ENCODE data around the gene ENDOV.

The ENDOV gene

DNA sequence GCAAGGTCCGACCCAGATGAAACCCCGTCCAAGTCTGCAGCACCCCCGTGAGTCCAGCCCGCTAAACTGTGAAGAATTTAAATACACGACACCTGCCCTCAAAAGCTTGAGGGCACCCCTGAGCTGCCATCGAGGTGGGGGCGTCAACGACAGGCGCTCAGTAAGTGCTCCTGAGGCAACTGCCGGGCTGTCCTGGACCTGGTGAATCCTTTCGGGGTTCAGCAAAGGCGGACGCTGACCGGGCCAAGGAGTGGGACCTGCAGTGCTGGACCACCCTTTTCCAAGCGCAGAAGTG, 512 bp upstream of the ENDOV start:
- DNase-seq (ENCODE audit: low read depth in 1 of 2, low spot score in 1 of 2), result no peak

DNA sequence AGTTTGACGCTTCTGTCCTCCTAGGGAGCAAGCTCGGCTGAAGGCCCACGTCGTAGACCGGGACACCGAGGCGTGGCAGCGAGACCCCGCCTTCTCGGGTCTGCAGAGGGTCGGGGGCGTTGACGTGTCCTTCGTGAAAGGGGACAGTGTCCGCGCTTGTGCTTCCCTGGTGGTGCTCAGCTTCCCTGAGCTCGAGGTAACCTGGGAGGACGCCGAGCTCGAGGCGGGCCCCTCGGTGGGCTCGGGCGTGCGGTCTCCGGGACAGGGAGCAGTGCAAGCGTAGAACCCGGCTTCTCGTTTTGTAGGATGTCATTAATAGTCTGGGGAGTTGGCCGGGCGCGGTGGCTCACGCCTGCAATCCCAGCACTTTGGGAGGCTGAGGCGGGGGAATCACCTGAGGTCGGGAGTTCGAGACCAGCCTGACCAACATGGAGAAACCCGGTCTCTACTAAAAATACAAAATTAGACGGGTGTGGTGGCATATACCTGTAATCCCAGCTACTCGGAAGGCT, 715 bp downstream of the ENDOV start:
- no peak for DNase-seq (ENCODE audit: low read depth in 1 of 2, low spot score in 1 of 2)

DNA sequence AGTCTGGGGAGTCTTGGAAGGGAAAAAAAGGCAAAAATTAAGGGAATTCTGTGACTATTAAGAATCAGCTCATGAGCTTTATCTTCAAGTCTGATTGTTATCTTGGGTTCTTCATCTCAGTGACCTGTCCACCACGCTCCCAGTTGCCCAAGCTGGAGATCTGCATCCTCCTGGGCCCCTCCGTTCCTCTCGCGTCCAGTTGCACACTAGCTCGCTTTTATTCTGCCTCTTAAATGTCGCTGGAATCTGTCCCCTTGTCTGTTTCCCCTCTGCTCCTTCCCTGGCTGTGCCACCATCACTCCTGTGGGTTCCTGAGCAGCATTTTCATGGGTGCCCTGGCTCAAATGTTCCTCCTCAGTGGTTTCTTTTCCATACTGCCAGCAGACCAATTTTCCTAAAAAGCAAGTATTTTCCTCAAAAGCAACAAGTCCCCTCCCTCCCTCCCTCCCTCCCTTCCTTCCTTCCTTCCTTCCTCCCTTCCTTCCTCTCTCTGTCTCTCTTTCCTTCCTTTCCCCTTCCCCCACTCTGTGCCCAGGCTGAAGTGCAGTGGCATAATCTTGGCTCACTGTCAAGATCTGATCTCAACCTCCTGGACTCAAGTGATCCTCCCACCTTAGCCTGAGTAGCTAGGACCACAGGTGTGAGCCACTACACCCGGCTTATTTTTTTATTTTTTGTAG, 1.4 kb downstream of the ENDOV start:
- no peak for DNase-seq (ENCODE audit: low read depth in 1 of 2, low spot score in 1 of 2)

DNA sequence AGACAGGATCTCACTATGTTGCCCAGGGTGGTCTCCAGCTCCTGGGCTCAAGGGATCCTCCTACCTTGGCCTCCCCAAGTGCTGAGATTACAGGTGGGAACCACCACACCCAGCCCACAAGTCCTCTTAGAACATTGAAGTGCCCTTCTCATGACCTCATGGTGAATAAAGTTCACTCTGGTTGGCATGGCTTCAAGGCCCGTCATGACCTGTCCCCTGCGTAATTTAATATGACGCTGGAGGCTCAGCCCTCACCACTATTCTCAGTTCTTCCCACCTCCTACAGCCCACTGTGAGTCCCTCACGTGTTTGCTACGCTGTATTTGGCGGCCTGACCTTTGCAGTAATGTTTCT, 1.9 kb downstream of the ENDOV start:
- no peak for DNase-seq (ENCODE audit: low read depth in 1 of 2, low spot score in 1 of 2)

DNA sequence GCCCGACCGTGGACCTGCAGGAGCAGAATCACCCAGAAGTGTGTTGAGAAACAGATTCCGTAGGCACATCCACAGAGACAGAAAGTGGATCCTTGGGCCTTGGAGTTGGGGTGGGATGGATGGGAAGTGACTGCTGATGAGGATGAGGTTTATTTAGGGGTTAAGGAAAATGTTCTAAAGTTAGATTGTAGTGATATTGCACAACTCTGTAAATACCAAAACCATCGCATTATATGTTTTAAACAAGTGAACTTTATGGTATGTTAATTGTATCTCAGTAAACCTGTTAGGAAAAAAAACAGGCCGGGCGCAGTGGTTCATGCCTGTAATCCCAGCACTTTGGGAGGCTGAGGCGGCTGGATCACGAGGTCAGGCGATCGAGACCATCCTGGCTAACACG, 3.6 kb downstream of the ENDOV start:
- no peak for DNase-seq (ENCODE audit: low read depth in 1 of 2, low spot score in 1 of 2)

DNA sequence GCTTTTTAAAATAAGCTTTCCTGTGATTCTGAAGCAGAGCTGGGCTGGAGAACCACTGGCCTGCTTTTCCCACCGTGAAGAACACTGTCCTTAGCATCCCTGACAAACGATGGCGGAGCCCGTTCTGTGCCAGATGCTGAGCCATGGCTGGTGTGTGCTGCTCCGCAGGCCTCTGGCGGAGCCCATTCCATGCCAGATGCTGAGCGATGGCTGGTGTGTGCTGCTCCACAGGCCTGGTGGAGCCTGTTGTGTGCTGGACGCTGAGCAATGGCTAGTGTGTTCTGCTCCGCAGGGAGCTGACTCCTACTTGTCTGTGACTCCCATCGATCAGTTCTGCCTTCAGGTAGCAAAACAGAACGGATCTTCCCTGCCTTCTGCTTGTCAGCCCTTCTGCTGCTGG, 4.3 kb downstream of the ENDOV start:
- no peak for DNase-seq (ENCODE audit: low read depth in 1 of 2, low spot score in 1 of 2)

DNA sequence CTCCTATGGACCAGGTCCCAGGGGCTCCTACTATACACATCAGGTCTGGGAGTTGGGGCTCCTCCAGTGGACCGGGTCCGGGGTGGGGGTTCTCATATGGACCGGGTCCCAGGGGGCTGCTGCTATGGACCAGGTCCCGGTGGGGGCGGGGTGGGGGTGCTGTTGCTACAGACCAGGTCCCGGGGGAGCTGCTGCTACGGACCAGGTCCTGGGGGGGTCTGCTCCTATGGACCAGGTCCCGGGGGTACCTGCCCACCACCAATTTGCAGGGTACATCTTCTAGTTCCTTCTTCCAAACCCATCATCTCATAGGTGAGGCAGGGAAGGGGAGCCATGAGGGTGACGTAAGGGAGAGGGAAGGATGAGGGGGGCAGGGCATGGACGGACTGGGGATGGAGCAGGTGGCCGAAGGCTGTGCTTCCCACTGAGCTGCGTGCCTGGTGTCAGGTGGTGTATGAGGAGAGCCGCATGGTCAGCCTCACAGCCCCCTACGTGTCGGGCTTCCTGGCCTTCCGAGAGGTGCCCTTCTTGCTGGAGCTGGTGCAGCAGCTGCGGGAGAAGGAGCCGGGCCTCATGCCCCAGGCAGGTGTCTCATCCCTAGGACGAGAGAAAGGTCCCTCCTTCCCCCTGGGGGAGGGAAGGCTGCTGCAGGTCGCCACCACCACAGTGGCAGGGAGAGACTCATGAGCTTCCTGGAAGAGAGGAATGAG, 6.6 kb downstream of the ENDOV start:
- DNase-seq (ENCODE audit: low read depth in 1 of 2, low spot score in 1 of 2), result no peak

DNA sequence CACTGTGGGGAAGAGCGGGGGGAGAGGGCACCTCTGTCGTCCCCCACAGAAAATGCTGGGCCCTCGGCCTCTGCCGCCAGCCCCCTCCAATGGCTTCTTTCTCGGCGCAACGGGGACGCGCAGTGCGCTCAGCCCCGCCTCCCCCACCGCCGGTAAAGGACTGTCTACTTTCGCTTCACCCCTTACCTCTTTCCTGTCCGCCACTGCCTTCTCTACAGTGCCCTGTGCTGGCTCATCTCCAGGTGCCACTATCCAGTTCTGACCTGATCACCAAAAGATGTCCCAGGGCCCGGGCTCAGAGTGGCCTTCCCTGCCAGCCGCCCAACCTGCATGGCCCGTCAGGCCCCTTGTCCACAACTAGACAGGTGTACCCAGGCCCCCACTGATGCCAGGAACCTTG, 7.3 kb downstream of the ENDOV start:
- no peak for DNase-seq (ENCODE audit: low read depth in 1 of 2, low spot score in 1 of 2)

DNA sequence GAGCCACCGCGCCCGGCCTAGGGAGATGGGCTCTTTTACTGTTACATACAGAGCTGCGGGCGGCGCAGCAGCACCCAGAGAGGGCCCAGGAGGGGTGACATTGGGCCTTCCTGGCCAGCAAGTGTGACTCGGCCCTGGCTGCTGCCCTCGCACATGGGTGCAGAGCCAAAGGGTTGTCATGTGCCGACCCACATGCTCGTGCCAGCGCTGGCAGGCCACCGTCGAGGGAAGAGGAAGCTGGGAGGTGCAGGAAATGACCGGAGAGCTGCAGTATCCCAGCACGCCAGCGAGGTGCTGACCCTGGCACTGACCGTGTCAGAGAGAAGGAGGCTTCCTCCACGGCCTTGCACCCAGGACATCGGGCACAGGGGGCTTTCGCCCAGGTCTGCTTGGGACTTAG, 8.0 kb downstream of the ENDOV start:
- DNase-seq (ENCODE audit: low read depth in 1 of 2, low spot score in 1 of 2), result no peak

DNA sequence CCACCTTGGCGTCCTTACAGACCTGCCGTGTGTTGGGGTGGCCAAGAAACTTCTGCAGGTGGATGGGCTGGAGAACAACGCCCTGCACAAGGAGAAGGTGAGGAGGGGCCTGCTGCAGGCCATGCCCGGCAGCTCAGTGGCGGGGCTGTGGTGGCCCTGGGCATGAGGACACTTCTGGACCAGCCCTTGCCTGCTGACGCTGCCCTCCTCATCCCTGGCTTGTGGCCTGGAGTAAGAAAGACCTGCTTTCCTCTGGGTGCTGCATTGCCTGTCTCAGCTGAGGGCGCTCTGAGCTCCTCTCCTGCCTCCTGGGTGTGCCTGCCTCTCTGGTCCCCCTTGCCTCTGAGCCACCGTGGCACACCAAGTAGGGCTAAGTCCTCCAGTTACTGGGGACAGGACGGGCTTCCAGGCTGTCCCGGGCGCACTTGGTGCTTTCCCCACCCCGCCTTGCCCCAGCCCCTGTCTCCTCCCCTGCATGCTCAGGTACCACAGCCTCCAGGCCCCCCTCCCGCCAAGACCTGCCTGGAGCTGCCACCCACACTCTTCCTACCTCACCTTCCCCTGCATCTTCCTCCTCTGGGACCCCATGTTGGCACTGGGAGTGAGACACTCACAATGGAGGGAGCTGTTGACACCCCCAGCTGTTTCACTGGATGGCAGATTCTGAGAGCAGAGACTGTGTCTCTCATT, 8.7 kb downstream of the ENDOV start:
- DNase-seq (ENCODE audit: low read depth in 1 of 2, low spot score in 1 of 2), result no peak

DNA sequence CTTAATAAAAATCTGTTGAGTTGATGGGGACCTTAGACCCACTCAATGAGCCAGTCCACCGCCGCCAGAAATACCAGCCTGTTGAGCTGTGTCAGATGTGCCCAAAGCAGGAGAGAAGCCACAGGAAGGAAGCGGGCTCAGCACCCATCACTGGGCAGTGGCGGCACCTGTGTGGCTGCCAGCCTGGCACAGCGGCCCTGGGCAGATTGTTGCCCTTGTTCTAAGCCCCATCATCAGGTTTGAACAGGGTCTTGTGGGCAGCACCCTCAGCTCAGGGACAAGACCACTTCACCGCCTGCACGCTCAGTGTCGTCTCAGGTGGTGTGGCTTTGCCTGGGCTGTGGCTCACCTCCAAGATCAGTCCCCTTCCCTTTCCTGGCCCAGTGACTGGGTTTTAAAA, 9.3 kb downstream of the ENDOV start:
- no peak for DNase-seq (ENCODE audit: low read depth in 1 of 2, low spot score in 1 of 2)

DNA sequence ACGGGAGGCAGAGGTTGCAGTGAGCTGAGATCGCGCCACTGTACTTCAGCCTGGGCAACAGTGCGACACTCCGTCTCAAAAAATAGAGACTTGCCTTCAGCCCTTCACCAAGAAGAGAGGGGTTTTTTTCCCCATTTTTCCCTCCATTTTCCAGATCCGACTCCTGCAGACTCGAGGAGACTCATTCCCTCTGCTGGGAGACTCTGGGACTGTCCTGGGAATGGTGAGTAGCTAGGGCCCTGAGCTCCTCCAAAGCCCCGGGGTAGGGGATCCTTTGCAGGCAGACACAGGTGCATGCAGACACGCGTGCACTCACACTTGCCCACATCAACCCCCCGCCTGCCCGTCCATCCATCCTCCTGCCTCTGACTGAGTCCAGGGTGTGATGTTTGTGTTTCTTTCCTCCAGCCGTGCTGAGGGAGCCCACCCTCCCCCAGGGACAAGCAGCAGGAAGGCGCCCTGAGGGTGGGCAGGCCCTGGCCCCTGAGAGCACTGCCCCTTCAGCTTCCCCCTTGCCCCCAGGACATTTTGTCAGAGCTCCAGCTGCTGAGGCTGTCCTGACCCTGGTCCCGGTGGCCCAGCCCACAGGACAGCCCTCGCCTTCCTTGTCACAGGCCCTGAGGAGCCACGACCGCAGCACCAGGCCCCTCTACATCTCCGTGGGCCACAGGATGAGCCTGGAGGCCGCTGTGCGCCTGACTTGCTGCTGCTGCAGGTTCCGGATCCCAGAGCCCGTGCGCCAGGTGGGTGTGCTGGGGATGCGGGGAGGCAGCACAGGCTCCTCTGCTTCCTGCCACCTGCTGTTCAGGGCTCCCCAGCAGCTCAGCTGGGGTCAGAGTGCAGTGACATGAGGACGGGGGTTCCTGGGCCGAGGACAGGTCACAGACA, 10.2 kb downstream of the ENDOV start:
- no peak for DNase-seq (ENCODE audit: low read depth in 1 of 2, low spot score in 1 of 2)

DNA sequence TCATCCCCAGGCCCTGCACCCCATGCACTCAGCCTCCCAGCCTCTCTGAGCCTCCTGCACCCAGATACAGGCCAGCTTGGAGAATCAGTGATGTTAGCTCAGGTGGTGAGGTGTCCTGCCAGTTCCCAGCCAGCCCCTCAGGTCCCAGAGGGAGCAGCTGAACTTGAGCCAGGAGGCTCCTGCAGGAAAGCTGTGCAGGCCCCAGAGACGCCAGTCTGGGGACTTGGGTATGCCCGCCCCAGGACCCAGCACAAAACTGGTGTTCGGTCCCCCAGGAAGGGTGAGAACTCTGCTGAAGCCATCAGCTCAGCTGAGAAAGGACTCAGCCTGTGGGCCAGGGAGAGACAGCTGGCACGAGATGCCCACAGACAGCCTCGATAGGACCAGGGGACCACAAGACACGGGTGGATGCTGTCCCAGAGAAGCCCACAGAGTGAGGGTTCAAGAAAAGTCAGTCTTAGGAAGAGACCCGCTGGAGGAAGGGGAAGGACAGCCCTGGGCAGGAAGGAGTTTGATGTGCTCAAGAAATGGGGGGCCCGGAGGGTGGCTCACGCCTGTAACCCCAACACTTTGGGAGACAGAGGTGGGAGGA, 11.0 kb downstream of the ENDOV start:
- no peak for DNase-seq (ENCODE audit: low read depth in 1 of 2, low spot score in 1 of 2)

DNA sequence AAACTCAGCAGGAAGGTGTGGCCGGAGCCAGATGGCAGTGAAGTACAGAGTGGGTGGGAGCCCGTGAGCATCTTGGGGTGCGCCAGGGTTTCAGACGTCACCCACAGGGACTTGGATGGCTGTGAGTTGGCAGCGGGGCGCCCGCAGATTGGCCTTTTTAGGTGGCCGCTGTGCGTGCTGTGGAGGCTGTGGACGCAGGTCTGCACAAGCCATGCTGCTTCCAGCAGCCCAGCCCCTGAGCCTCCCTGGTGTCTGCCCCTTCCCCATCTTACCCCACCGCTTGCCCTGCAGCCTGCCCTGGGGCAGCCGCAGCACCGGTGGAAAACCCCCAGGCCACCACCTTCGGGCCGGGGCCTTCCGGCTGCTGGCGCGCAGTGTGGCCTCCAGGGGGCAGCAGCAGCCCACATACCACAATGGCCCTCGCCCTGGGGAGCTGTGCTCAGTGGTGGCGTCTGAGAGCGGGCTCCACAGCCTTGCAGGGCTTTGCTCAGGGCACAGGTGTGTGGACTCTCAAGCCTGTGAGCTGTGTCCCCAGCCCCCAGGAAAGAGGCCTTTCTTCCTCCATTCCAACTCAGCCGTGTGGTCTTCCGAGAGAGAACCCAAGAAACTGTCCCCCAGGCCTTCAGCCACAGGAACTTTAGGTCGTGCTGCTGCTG, 11.8 kb downstream of the ENDOV start:
- DNase-seq (ENCODE audit: low read depth in 1 of 2, low spot score in 1 of 2), result peak; percentile 77 to 80

DNA sequence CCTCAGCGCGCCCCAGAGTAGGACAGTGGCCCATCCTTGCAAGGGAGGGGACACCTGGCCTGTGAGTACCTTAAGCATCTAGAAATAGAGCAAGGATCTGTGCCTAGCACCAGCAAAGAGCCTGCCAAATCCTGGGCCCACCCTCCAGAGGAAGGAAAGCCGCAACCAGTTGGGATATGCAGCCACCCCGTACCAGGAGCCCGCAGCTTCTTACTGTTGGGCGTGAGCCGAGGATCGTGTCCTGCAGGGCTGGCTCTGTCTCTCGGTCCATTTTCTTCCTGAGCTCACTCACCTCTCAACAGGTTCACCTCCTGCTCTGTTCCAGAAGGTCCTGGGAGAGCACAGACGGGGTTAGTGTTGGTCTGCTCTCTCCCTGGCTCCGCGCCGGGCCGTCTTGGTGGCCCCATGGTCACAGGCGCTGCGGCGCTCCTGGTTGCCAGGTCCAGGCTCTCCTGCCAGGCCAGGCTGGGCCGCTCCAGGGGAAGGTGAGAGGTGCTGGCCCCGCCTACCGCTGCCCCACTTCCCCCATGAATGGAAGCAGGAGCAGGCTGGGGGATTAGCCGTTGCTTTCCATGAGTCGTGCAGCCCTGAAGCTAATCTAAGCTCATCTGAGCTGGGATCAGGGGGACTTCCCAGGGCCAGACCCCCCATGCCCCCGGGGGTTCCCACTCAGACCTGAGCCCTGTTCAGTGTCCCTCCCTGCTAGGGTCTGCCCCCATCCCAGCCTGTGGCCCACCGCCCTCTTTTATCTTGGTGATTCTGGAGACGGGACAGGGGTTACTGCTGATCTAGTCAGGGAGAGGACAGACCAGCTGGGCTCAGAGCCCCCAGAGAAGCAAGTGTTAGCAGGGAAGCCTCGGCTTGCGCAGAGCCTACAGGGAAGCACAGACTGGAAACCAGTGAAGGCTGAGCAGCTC, 12.7 kb downstream of the ENDOV start:
- DNase-seq (ENCODE audit: low read depth in 1 of 2, low spot score in 1 of 2), result no peak

DNA sequence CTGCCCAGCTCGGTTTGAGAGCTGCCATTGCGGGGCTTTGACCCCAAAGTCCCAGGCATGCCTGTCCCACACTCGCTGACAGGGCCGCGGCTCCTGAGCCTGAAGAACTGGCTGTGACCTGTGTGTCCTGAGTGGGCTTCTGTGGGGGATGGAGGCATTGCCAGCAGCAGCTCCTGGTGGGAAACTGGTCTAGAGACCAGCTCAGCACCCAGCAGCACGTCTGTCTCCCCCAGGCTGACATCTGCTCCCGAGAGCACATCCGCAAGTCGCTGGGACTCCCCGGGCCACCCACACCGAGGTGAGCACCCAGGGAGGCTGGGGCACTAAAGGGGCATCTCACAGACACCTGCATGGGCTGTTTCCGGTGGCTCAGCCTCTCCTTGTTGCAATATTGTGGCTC, 13.4 kb downstream of the ENDOV start:
- DNase-seq (ENCODE audit: low read depth in 1 of 2, low spot score in 1 of 2), result no peak

DNA sequence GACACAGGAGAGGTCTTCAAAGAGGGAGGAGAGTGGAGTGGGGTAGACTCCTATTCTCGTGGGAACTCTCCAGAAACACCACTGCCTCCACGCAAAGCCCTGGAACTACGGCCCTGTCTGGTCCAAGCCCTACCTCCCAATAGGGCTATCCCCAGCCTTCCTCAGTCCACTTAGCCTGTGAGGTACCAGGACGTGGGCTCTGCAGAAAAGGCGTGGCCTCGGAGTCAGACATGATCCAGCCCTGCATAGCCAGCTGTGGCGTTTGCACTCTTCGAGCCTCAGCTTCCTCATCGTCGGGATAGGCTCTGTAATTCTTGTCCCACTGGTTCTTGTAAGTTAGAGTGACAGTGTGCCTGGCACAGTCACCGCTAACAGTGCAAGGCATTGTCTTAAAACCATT, 13.8 kb downstream of the ENDOV start:
- DNase-seq (ENCODE audit: low read depth in 1 of 2, low spot score in 1 of 2), result no peak

DNA sequence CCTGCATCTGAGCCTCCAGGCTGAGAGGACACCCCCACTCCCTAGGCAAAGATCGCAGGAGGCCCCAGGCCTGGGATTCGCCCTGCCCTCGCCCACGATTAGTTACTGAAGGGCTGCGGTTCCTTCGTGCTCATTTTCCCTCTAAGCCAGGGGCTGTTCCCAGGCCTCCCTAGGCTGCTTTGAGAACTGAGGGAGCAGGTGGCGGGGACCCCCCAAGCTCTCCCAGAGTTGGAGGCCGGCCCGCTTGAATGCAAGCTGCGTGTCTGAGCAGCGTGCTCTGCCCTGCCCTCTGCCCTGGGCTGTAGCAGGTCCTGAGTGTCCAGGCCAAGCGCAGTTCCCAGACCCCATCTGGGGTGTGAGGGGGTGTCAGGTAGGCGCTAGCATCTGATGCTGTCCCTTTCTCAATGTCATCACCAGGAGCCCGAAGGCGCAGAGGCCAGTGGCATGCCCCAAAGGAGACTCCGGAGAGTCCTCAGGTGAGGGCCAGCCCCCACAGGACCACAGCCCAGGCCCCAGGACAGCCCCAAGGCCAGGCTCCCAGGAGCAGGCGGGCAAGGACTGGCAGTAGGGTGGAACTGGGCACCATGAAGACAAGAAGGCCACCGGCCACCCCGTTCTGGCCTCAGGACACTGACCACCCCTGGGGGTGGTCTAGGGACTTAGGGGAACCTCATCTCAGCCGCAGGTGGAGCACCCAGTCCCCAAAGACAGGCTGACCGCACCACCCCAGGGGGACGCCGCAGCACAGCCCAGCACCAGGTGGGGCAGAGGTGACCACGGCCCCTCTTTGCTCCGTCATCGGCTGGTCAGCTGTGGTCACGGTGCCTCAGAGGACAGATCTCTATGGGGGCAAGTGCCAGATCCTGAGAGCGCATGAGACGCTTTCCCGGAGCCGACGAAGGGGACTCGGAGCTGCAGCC, 14.6 kb downstream of the ENDOV start:
- no peak for DNase-seq (ENCODE audit: low read depth in 1 of 2, low spot score in 1 of 2)

Measured in activated T-helper 1 cell treated with anti-CD3 and anti-CD28 coated beads, Interleukin-2, amount 50 U/mL, for 16 hours (primary cell).